SJSA1 (cell line): ENCODE measurements around the gene DDR1. TPM values are rescaled to one million over a fixed set of nuclear protein-coding genes. Genes with fewer than 3 reads are reported as not detected.
"Not testable (repeated sequence)": the region's sequence is repeated elsewhere in the genome, so short reads cannot be mapped to it uniquely, and the experiment has no call there.

Experiments used
- DNase-seq, 2 experiments: peaks; one replicate each; pipeline ENCODE4 v3.0.0-alpha.2; 2015 to 2020; ENCODE audit warnings: low spot score in 2 of 2, low read depth in 1 of 2
- H3K27ac ChIP-seq: fragments of 250-450 bp; sonication (Bioruptor Pico); 2 replicates; pipeline ENCODE4 v1.5.1; 2020; ENCODE audit warnings: mild to moderate bottlenecking, moderate library complexity
- H3K27me3 ChIP-seq: fragments of 250-450 bp; sonication (Bioruptor Pico); replicated peaks from 2 replicates; pipeline ENCODE4 v1.5.1; 2020; ENCODE audit warnings: mild to moderate bottlenecking, moderate library complexity
- H3K36me3 ChIP-seq: fragments of 250-450 bp; sonication (Bioruptor Pico); 2 replicates; pipeline ENCODE4 v1.5.1; 2020; ENCODE audit warnings: mild to moderate bottlenecking
- H3K4me1 ChIP-seq: fragments of 250-450 bp; sonication (Bioruptor Pico); replicated peaks from 2 replicates; pipeline ENCODE4 v1.6.1; 2021; ENCODE audit warnings: mild to moderate bottlenecking
- H3K4me3 ChIP-seq: fragments of 250-450 bp; sonication (Bioruptor Pico); 2 replicates; pipeline ENCODE4 v1.5.1; 2020; ENCODE audit warnings: mild to moderate bottlenecking
- H3K9me3 ChIP-seq: fragments of 250-450 bp; sonication (Bioruptor Pico); replicated peaks from 2 replicates; pipeline ENCODE4 v1.5.1; 2020; ENCODE audit warnings: mild to moderate bottlenecking
- total RNA-seq: library from RNA; depleted of rRNA; stranded (reverse); fragments of >200 nt; shearing (Covaris generic); gene quantifications from 2 replicates; pipeline ENCODE4 v1.2.3, GENCODE V29; 2014

DDR1 gene
- total RNA-seq, 1 experiment from 2014 or later, result 18.2 TPM

DNA sequence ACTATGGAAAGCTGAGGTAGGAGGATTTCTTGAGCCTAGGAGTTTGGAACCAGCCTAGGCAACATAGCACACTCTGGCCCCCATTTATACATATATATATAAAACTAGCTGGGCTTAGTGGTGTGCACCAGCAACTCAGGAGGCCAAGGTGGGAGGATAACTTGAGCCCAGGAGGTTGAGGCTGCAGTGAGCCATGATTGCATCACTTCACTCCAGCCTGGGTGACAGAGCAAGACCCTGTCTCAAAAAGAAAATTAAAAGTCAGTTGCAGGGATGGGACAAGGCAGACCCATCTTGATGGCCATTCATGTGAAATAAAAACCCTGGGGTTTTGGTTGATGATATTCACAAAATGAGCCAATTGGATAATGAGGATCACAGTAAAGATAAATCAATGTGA is 17.1 kb downstream of the DDR1 start:
- Histone ChIP-seq H3K4me1 (no peaks in the 10 kb centered on the region), H3K4me3 (no peak overlapping the region)
- no peak for DNase-seq

DNA sequence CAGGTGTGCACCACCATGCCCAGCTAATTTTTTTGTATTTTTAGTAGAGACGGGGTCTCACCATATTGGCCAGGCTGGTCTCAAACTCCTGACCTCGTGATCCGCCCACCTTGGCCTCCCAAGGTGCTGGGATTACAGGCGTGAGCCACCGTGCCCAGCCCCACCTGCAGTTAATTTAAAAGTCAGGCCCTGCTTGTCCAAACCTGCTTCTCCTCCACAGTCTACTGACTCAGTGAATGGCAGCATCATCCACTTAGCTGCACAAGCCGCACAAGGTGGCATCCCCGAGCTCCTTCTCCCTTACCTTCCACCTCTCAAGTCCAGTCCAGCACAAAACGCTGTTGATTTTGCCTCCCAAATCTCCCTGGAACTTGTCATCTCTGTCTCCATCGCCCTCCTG is 17.9 kb downstream of the DDR1 start:
- H3K27me3 ChIP-seq, H3K4me1 ChIP-seq: not testable (repeated sequence)

More for the DNA sequence above, 17.1 kb downstream of the DDR1 start:
- no peaks in the 10 kb centered on the region for H3K27me3 ChIP-seq
- H3K27ac ChIP-seq, result no peak overlapping the region
- H3K36me3 ChIP-seq, result peaks cover 10% of the 10 kb centered on the region; the same call in 1 of the 2 replicates
- no peaks in the 10 kb centered on the region for H3K9me3 ChIP-seq

GRCh38 chr6:30902709-30903108 is 18.4 kb downstream of the DDR1 start:
- Histone ChIP-seq H3K4me1 (0 out of 2 replicates have a peak, but pooled peaks cover 2% of the 10 kb centered on the region), H3K4me3 (no peak overlapping the region), H3K27ac (no peak overlapping the region), H3K9me3 (no peaks in the 10 kb centered on the region), H3K27me3 (no peaks in the 10 kb centered on the region), H3K36me3 (peaks cover 10% of the 10 kb centered on the region; the same call in 1 of the 2 replicates)
- DNase-seq, result no peak

More for the DNA sequence above, 17.9 kb downstream of the DDR1 start:
- not testable (repeated sequence) for H3K4me3 ChIP-seq, H3K27ac ChIP-seq, H3K9me3 ChIP-seq, DNase-seq
- H3K36me3 ChIP-seq, result peaks cover 10% of the 10 kb centered on the region; the same call in 1 of the 2 replicates

DNA sequence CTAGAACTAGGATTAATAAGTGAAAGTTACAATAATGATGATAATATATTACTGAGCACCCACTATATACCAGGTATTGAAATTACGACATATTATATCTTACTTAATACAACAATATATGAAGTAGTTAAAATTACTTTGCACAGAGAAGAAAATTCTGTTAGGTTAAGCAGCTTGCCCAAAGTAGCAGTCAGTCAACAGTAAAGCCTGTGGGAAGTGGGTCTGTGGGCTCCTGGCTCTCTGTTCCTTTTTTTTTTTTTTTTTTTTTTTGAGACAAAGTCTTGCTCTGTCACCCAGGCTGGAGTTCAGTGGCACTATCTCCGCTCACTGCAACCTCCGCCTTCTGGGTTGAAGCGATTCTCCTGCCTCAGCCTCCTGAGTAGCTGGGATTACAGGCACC is 18.9 kb downstream of the DDR1 start:
- Histone ChIP-seq H3K4me3 (no peak overlapping the region), H3K27me3 (no peaks in the 10 kb centered on the region)
- no peak for DNase-seq

GRCh38 chr6:30907290-30907757 is 23.0 kb downstream of the DDR1 start:
- H3K9me3 ChIP-seq, H3K4me1 ChIP-seq, H3K27ac ChIP-seq, H3K27me3 ChIP-seq, DNase-seq: not testable (repeated sequence)
- Histone ChIP-seq H3K4me3 (peak overlapping the region; percentile 56), H3K36me3 (peaks cover 29% of the 10 kb centered on the region)

More for the DNA sequence above, 18.9 kb downstream of the DDR1 start:
- H3K9me3 ChIP-seq, result no peaks in the 10 kb centered on the region
- H3K27ac ChIP-seq, result no peak overlapping the region
- 0 out of 2 replicates have a peak, but pooled peaks cover 2% of the 10 kb centered on the region for H3K4me1 ChIP-seq
- H3K36me3 ChIP-seq, result peaks cover 6% of the 10 kb centered on the region; the same call in 1 of the 2 replicates

DNA sequence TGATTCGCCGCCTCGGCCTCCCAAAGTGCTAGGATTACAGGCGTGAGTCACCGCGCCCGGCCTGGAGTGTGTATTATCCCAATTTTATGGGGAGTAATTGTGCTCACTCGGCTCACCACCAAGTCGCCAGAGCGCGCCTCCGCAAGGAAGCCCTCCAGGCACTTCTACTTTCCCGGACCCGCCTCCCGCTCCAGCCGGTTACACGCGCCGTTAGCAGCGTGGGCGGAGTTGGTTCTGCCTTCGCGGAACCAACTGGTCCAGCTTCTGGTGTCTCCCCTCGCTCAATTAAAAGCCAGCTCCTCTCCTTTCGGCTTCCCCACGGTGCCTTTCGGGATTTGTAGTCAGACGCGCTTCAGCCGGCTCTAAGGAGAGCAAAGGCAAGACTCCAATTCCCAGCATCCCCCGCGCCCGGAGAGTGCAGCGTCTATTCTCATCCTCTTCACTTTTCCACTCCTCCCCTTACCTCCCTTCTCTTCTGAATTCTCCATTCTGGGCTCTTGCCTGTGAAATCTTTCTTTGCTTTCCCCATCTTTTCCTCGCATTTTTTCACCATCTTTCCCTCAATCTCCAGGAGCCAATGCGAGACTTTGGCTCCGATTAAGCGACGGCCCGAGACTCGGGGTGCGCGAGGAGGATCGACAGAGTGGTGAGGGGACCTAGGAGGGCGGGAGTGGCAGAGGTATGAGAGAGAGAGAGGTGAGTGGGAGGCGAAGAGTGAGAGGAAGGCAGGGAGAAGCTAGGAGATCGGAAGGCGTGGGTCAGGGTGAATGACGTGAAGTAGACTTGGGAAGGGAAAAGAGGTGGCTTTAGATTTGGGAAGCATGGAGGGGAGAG is 23.7 kb downstream of the DDR1 start, which contains the start of gene GTF2H4:
Gene GTF2H4, plus strand, starts transcription at position 450 of the 834 bp plus-strand sequence.
- peaks cover 9% of the 10 kb centered on the region for H3K4me1 ChIP-seq
- peak within 1 kb of the TSS; percentile 56 for H3K4me3 ChIP-seq
- H3K27me3 ChIP-seq, result no peaks in the 10 kb centered on the region
- H3K36me3 ChIP-seq, result peaks cover 35% of the 10 kb centered on the region
- no peak within 1 kb of the TSS for H3K27ac ChIP-seq
- peak; percentile 98 to 99 for DNase-seq
- no peaks in the 10 kb centered on the region for H3K9me3 ChIP-seq

DNA sequence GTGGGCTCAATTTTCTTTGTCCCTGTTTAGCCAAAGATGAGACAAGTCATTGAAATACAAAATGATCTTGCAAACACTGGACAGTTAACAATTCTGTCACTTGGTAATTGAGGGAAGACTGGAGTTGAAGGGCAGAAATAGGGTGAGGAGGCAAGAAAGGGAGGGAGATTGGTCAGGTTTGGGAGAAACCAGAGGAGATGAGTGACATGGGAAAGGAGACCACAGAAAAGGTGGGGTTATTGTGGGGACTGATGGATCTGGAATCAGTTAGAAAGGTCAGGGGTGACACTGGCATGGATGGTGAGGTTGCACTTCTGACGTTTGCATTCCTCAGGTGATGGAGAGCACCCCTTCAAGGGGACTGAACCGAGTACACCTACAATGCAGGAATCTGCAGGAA is 24.4 kb downstream of the DDR1 start:
- Histone ChIP-seq H3K27me3 (no peaks in the 10 kb centered on the region), H3K27ac (no peak overlapping the region), H3K4me3 (peak overlapping the region; percentile 56), H3K9me3 (no peaks in the 10 kb centered on the region), H3K4me1 (peaks cover 11% of the 10 kb centered on the region), H3K36me3 (peaks cover 42% of the 10 kb centered on the region)
- DNase-seq, result no peak

- peaks cover 57% of the 10 kb centered on the region for H3K36me3 ChIP-seq
- not testable (repeated sequence) for DNase-seq, H3K9me3 ChIP-seq, H3K27ac ChIP-seq, H3K4me3 ChIP-seq, H3K27me3 ChIP-seq
- H3K4me1 ChIP-seq, result peaks cover 27% of the 10 kb centered on the region
These were observed 26.2 kb downstream of the DDR1 start for GRCh38 chr6:30910473-30910872.

DNA sequence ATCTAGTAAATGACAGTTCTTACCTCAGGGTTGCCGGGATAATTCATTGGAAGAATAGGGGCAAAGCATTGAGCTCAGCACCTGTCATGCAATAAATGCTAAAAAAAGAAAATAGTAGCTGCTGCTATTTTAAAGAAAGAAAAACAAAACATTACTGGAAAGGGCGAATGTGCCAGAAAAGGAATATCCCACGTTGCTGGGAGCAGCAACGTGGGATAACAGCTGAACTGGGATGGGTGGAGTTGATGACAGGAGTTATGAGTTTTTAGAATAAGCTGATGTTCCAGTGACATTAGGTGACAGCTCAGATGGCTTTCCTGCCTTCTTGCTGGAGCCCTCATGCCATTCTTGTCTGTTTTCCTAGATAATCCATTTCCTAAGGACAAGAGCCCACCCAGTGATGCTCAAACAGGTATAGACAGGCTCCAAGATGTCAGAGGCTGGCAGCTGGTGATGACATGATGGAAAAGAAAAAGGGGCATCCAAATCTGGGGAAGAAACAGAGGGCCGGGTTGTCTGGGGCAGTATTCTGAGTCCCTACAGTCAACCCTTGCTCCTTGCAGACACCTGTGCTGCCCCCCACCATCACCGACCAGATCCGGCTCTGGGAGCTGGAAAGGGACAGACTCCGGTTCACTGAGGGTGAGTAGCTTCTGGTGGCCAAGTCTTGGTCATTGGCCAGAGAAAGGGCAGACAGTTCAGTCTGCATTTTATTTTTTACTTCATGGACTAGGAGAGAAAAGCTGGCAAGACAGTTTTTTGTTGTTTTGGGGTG is 28.6 kb downstream of the DDR1 start:
- Histone ChIP-seq H3K36me3 (peaks cover 74% of the 10 kb centered on the region), H3K4me3 (no peak overlapping the region), H3K27me3 (no peaks in the 10 kb centered on the region), H3K9me3 (no peaks in the 10 kb centered on the region), H3K27ac (no peak overlapping the region), H3K4me1 (peaks cover 24% of the 10 kb centered on the region)
- DNase-seq, result no peak

- Histone ChIP-seq H3K4me3 (peak overlapping the region; percentile 44), H3K36me3 (peaks cover 81% of the 10 kb centered on the region), H3K4me1 (peaks cover 23% of the 10 kb centered on the region), H3K27me3 (no peaks in the 10 kb centered on the region), H3K27ac (no peak overlapping the region), H3K9me3 (no peaks in the 10 kb centered on the region)
- DNase-seq, result no peak
These were observed 29.4 kb downstream of the DDR1 start for GRCh38 chr6:30913721-30914075.

DNA sequence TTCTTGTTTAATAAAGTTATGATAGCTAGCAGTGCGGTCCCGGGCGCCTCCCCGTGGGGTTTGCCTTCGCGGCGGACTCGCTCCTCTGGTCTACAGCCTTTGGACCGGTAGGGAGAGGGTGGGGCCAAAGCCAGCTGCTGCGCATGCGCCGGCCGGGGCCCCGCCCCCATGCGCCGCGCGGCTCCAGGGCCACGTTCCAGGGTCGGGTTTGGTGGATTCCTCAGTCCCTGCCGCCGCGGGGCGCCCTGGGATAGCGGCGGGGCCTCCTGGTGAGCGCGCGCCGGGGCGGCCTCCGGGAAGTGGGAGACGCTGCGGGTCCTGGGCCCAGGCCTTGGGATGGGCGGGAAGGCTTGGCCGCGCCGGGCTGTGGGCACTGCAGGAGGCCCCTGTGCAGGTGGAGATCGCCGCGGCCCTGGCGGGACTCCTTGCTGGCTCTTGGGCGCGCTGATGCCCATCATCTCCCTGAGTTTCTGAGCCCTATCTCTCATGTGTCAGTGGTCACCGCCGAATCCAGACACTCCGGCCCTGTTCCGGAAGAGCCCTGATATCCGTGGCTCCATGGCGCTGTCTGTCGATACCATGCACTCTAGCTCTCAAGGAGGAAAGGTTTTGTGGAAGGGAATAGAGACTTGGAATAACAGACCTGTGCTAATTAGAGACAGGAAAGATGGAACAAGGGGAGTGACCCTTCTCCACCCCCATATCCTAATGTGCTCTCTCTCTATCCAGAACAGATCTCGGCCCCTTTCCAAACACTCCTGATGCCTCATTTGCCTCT is 29.9 kb downstream of the DDR1 start, which contains the start of gene VARS2:
Gene VARS2, plus strand, starts transcription at position 163 of the 778 bp plus-strand sequence. Its CDS starts 599 bp downstream, at position 762.
- Histone ChIP-seq H3K9me3 (no peaks in the 10 kb centered on the region), H3K4me3 (peak within 1 kb of the TSS; percentile 44), H3K36me3 (peaks cover 81% of the 10 kb centered on the region), H3K27ac (peak within 1 kb of the TSS; percentile 69), H3K27me3 (no peaks in the 10 kb centered on the region), H3K4me1 (peaks cover 18% of the 10 kb centered on the region)
- DNase-seq, result peak; percentile 91 to 97

GRCh38 chr6:30914854-30915590 is 30.7 kb downstream of the DDR1 start:
- Histone ChIP-seq H3K4me1 (peaks cover 18% of the 10 kb centered on the region), H3K27ac (peak overlapping the region; percentile 69), H3K4me3 (peak overlapping the region; percentile 44; the same call in 1 of the 2 replicates), H3K9me3 (no peaks in the 10 kb centered on the region), H3K36me3 (peaks cover 78% of the 10 kb centered on the region), H3K27me3 (no peaks in the 10 kb centered on the region)
- no peak for DNase-seq
